C4-2B (cell line): ENCODE measurements around the gene GABRG3.

ENCODE experiments used
- CTCF ChIP-seq: fragments of 450-650 bp; conservative IDR thresholded peaks from 2 replicates; pipeline ENCODE4 v1.5.1; 2017; ENCODE audit warnings: mild to moderate bottlenecking
- ZFX ChIP-seq: fragments of 450-650 bp; IDR thresholded peaks from 2 replicates; pipeline ENCODE4 v1.6.1; 2017

GRCh38 chr15:27237319-27237939 lies 266.4 kb downstream of the GABRG3 start:
- TF ChIP-seq CTCF, result no peak
- no peak for TF ChIP-seq ZFX
